ENCODE data around the gene ARPP19.

The ARPP19 gene

GRCh38 chr15:52529940-52530339 lies 38.9 kb downstream of the ARPP19 start:
- no peak for DNase-seq (ENCODE audit: low spot score)
- TF ChIP-seq CTCF (conservative IDR thresholded peaks at IDR 0.05; ENCODE audit: low read depth), result no peak
- H3K27ac ChIP-seq, result no peak overlapping the region
- ChIA-PET CTCF (no interaction called here), POLR2A (ENCODE audit: low non-redundant PET) (no interaction called here)

GRCh38 chr15:52529341-52529924 lies 39.4 kb downstream of the ARPP19 start:
- peak overlapping the region; percentile 73 for H3K27ac ChIP-seq
- ChIA-PET CTCF (no interaction called here), POLR2A (ENCODE audit: low non-redundant PET) (no interaction called here)
- no peak for TF ChIP-seq CTCF (conservative IDR thresholded peaks at IDR 0.05; ENCODE audit: low read depth)
- no peak for DNase-seq (ENCODE audit: low spot score)

GRCh38 chr15:52528564-52529340 lies 40.1 kb downstream of the ARPP19 start, which contains the start of gene MYO5A:
Gene MYO5A (minus strand): TSS chr15:52528880. CDS start chr15:52528806, 74 bp downstream.
- peak; percentile 76 for DNase-seq (ENCODE audit: low spot score)
- TF ChIP-seq CTCF (conservative IDR thresholded peaks at IDR 0.05; ENCODE audit: low read depth), result peak; percentile 57
- H3K27ac ChIP-seq, result peak within 1 kb of the TSS; percentile 73
- POLR2A ChIA-PET (ENCODE audit: low non-redundant PET), result no interaction called here
- CTCF ChIA-PET, result interaction anchor here (0.5 to 1.0 kb wide), 5 partner anchors 36 to 197 kb away, joined by 3 to 5 read pairs (median 3); no protein-coding TSS in a partner anchor

- peak; percentile 68 for DNase-seq (ENCODE audit: low spot score)
- POLR2A ChIA-PET (ENCODE audit: low non-redundant PET), result no interaction called here
- TF ChIP-seq CTCF (conservative IDR thresholded peaks at IDR 0.05; ENCODE audit: low read depth), result no peak
- H3K27ac ChIP-seq, result peak overlapping the region; percentile 73
- CTCF ChIA-PET, result interaction anchor here (0.5 to 1.0 kb wide), 4 partner anchors 37 to 197 kb away, joined by 3 to 5 read pairs (median 4); no protein-coding TSS in a partner anchor
Measured at GRCh38 chr15:52527911-52528563, 40.8 kb downstream of the ARPP19 start.

- H3K27ac ChIP-seq, result no peak overlapping the region
- POLR2A ChIA-PET (ENCODE audit: low non-redundant PET), result no interaction called here
Measured at GRCh38 chr15:52527196-52527910, 41.5 kb downstream of the ARPP19 start.

More at GRCh38 chr15:52527196-52527910, 41.5 kb downstream of the ARPP19 start:
- CTCF ChIA-PET, result interaction anchor here (1.0 kb wide), 1 partner anchor 54 kb away, joined by 3 read pairs; no protein-coding TSS in a partner anchor
- no peak for DNase-seq (ENCODE audit: low spot score)
- no peak for TF ChIP-seq CTCF (conservative IDR thresholded peaks at IDR 0.05; ENCODE audit: low read depth)
